GM18505 (cell line): Measurements from ENCODE around the gene NYNRIN.

Experiments used
- ATAC-seq: cut with Tn5 transposase; IDR thresholded peaks from one replicate; pipeline ENCODE4 v1.9.1; 2021; ENCODE audit not compliant: unreplicated experiment
- POLR2A ChIP-seq: IDR thresholded peaks from 4 replicates; pipeline ENCODE4 v1.6.1; 2011; ENCODE audit warnings: borderline replicate concordance; ENCODE audit not compliant: insufficient read depth, insufficient read length; ENCODE audit errors: extremely low read depth

Gene NYNRIN

DNA sequence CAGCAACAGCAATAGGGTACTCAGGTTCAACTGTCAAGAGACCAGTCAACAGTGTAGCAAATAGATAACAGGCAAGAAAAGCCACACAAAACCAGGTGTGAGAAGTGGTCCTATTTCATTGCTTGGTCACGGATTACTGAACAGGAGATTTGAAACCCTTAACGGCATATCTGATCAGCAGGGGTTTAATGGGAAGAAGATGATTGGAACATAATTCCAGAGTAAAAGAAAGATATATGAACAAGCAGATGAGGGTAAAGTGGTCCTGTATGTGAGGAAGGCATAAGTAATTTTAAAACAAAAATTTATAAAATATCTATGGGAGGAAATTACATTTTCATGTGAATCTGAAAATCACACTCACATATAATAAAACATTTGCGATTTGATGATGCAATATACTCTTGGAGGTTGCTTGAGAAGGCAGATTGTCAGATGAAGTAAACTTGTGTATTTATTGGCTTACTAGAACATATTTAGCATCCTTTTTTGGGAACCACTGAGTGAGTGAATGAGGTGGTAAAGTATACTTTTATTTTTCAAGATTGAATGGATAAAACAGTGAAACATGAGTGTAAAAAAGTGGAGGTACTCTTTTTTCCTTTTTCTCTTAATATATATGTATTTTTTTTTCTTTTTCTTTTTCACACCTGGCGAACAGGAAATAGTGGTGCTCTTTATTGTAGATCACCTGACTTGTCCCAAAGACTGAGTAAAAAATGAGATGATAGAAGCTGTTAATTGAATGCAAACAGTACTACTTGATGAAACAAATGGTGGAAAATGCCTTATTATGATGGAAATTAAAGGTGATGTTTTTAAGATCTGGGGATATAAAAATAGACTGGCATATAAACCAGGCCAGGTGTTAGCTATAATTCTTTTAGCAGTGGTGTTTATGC is 65.3 kb downstream of the NYNRIN start:
- TF ChIP-seq POLR2A, result no peak
- ATAC-seq, result no peak

DNA sequence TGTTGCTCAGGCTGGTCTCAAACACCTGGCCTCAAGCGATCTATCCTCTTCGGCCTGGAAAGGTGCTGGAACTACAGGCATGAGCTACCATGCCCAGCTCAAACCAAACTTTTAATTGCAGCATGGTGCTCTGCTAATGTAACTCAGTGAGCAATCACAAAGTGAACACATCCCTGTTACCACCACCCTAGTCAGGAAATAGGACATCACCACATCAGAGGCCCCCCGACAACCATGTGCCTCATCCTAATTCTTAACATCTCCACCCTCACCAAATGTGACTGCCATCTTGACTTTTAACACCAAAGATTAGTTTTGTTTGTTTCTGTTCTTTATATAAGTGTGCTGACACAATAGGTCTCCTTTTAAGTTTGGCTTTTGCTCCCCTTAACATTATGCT is 66.6 kb downstream of the NYNRIN start:
- TF ChIP-seq POLR2A, result no peak
- ATAC-seq, result no peak

DNA sequence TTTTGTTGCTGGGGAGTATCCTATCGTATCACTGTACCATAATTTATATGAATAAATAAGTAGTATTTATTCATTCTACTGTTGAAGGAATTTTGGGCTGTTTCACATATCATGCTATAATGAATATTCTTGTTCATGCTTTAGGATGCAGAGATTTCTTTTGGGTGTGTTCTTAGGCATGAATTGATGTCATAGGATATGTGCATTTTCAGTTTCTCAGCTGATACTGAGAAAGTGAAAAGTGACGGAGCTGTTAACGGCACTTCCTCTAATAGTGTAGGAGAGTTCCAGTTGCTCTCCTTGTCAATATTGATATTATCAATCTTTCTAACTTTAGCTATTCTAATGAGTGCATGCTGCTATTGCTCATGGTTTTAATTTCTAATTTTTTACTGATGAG is 67.0 kb downstream of the NYNRIN start:
- ATAC-seq, result no peak

More for the DNA sequence above, 67.0 kb downstream of the NYNRIN start:
- no peak for TF ChIP-seq POLR2A
